ENCODE data around the gene PBX1.

DNA sequence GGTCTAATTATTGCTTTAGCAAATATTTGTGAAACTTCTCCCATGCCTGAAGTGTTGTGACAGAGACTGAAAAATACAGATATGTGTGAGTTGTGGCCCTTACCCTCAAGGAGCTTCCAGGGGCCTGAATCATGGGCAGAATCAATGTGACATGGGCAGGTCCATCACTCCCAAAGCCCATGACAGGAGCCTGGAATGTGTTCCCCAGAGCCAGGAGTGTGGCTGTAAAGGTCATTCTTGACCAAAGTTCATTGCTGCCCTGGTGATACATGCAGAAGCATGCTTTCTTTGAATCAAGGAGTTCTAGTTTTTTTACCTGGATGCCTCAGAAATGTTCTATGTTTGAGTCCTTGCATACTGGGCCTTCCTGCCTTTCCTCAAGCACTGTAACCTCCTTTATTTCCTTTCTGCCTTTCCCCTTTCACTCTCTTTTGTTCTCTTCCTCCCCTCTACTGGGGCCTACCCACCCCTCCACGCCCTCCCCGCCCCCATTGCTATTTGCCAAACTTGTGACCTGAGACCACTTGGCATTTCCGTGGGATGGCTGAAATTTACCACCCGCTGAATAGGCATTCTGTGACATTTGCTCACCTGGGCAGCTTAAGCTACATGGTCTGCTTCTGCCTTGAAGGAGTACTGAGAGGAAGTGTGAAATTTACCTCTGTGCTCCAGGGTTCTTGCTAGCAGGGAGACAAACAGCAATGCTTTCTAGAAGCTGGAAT is 19.7 kb downstream of the PBX1 start:
- TF ChIP-seq CTCF (conservative IDR thresholded peaks at IDR 0.05; ENCODE audit: low read depth, low read length) (no peak), EZH2 (IDR thresholded peaks at IDR 0.05; ENCODE audit: low read length, unreplicated experiment) (no peak), EZH2phosphoT487 (IDR thresholded peaks at IDR 0.05; ENCODE audit: borderline replicate concordance, low read length) (no peak)
